Stimulated activated naive CD8-positive, alpha-beta T cell treated with anti-CD3 and anti-CD28 coated beads, Interleukin-15, Interleukin-2, amounts not matched to agents 100 U/mL and 50 U/mL, for 24 hours (primary cell): Measurements from ENCODE around the gene NSF.
"Not testable (repeated sequence)": the region's sequence is repeated elsewhere in the genome, so short reads cannot be mapped to it uniquely, and the experiment has no call there.

Source experiments
- ATAC-seq: fragments of 150-1000 bp; cut with Tn5 transposase; one replicate; pipeline ENCODE4 v1.10.0; 2021
- DNase-seq: peaks from one replicate; pipeline ENCODE4 v3.0.0; 2021

NSF gene

GRCh38 chr17:46628753-46629436 lies 38.4 kb downstream of the NSF start:
- not testable (repeated sequence) for DNase-seq
- peak; percentile 93 for ATAC-seq

- not testable (repeated sequence) for ATAC-seq, DNase-seq
Measured at GRCh38 chr17:46632146-46632545, 41.7 kb downstream of the NSF start.

GRCh38 chr17:46634844-46635243 lies 44.4 kb downstream of the NSF start:
- not testable (repeated sequence) for ATAC-seq, DNase-seq

- not testable (repeated sequence) for ATAC-seq, DNase-seq
Measured at GRCh38 chr17:46641861-46642656, 51.6 kb downstream of the NSF start.

- not testable (repeated sequence) for ATAC-seq, DNase-seq
Measured at GRCh38 chr17:46647251-46647650, 56.8 kb downstream of the NSF start.

GRCh38 chr17:46647688-46648278 lies 57.3 kb downstream of the NSF start:
- not testable (repeated sequence) for DNase-seq, ATAC-seq

GRCh38 chr17:46649246-46649645 lies 58.8 kb downstream of the NSF start:
- DNase-seq, ATAC-seq: not testable (repeated sequence)

GRCh38 chr17:46652024-46652643 lies 61.7 kb downstream of the NSF start:
- not testable (repeated sequence) for ATAC-seq

GRCh38 chr17:46658235-46658634 lies 67.8 kb downstream of the NSF start:
- not testable (repeated sequence) for ATAC-seq, DNase-seq

More at GRCh38 chr17:46652024-46652643, 61.7 kb downstream of the NSF start:
- not testable (repeated sequence) for DNase-seq

GRCh38 chr17:46659702-46660101 lies 69.2 kb downstream of the NSF start:
- not testable (repeated sequence) for ATAC-seq, DNase-seq

- not testable (repeated sequence) for ATAC-seq, DNase-seq
Measured at GRCh38 chr17:46663123-46663522, 72.7 kb downstream of the NSF start.

GRCh38 chr17:46663552-46663951 lies 73.1 kb downstream of the NSF start:
- ATAC-seq = not testable (repeated sequence)

GRCh38 chr17:46665969-46666368 lies 75.5 kb downstream of the NSF start:
- ATAC-seq, DNase-seq: not testable (repeated sequence)

More at GRCh38 chr17:46663552-46663951, 73.1 kb downstream of the NSF start:
- DNase-seq = not testable (repeated sequence)

GRCh38 chr17:46670789-46671188 lies 80.3 kb downstream of the NSF start:
- not testable (repeated sequence) for DNase-seq, ATAC-seq

GRCh38 chr17:46672777-46673176 lies 82.3 kb downstream of the NSF start:
- not testable (repeated sequence) for ATAC-seq, DNase-seq

GRCh38 chr17:46677819-46678218 lies 87.3 kb downstream of the NSF start:
- not testable (repeated sequence) for DNase-seq, ATAC-seq

GRCh38 chr17:46683653-46684052 lies 93.2 kb downstream of the NSF start:
- ATAC-seq, DNase-seq: not testable (repeated sequence)

GRCh38 chr17:46685284-46685683 lies 94.8 kb downstream of the NSF start:
- not testable (repeated sequence) for ATAC-seq, DNase-seq

- DNase-seq, ATAC-seq: not testable (repeated sequence)
Measured at GRCh38 chr17:46692196-46692595, 101.7 kb downstream of the NSF start.

- DNase-seq, ATAC-seq: not testable (repeated sequence)
Measured at GRCh38 chr17:46693283-46693682, 102.8 kb downstream of the NSF start.

- DNase-seq, ATAC-seq: not testable (repeated sequence)
Measured at GRCh38 chr17:46696522-46696921, 106.1 kb downstream of the NSF start.

GRCh38 chr17:46699014-46699413 lies 108.5 kb downstream of the NSF start:
- DNase-seq, ATAC-seq: not testable (repeated sequence)
